ENCODE measurements around the gene TAF11L6.

DNA sequence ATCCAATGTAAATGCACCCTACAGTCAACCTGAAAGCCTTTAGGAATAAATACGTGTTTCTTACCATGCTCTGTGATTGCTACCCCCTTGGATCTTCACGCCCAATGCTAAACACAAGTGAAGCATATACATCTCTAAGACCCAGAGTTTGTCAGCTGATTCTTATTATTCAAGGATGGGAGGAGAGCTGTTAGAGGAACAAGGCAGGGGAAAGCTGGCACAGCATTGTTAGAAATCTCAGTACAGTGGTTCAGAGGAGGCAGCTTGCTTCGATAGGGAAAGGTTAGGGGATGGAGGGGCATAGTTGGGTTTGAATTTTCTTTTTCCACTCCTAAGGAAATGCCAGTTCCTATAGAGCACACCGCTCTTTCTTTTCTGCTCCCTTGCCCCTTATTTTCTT lies 47.1 kb upstream of the TAF11L6 start:
- TF ChIP-seq CTCF (IDR thresholded peaks at IDR 0.05; ENCODE audit: extremely low read depth in 1 of 2, insufficient read depth in 1 of 2, low read depth in 1 of 2, low read length in 2 of 2) (no peak), POLR2AphosphoS5 (IDR thresholded peaks at IDR 0.05; ENCODE audit: insufficient read depth, low read depth, low read length) (no peak), POLR2A (IDR thresholded peaks at IDR 0.05; ENCODE audit: low read depth, low read length) (no peak), MAX (IDR thresholded peaks at IDR 0.05; ENCODE audit: insufficient read depth, insufficient read length) (no peak), EZH2 (IDR thresholded peaks at IDR 0.05; ENCODE audit: borderline replicate concordance, low read depth, low read length, severe bottlenecking) (no peak), FOS (IDR thresholded peaks at IDR 0.05; ENCODE audit: borderline replicate concordance, insufficient read depth, low read length) (no peak), MYC (IDR thresholded peaks at IDR 0.05; ENCODE audit: low read depth, low read length) (no peak), JUN (IDR thresholded peaks at IDR 0.05; ENCODE audit: borderline replicate concordance, insufficient read depth, insufficient read length, low read depth) (no peak)
